LoVo (cell line): ENCODE measurements around the gene SNURF.
"Not testable (repeated sequence)": the region's sequence is repeated elsewhere in the genome, so short reads cannot be mapped to it uniquely, and the experiment has no call there.

ENCODE experiments used
- DNase-seq: peaks from one replicate; pipeline ENCODE4 v3.0.0-alpha.2; 2016; ENCODE audit warnings: low spot score

The SNURF gene, protein sequence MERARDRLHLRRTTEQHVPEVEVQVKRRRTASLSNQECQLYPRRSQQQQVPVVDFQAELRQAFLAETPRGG

DNA sequence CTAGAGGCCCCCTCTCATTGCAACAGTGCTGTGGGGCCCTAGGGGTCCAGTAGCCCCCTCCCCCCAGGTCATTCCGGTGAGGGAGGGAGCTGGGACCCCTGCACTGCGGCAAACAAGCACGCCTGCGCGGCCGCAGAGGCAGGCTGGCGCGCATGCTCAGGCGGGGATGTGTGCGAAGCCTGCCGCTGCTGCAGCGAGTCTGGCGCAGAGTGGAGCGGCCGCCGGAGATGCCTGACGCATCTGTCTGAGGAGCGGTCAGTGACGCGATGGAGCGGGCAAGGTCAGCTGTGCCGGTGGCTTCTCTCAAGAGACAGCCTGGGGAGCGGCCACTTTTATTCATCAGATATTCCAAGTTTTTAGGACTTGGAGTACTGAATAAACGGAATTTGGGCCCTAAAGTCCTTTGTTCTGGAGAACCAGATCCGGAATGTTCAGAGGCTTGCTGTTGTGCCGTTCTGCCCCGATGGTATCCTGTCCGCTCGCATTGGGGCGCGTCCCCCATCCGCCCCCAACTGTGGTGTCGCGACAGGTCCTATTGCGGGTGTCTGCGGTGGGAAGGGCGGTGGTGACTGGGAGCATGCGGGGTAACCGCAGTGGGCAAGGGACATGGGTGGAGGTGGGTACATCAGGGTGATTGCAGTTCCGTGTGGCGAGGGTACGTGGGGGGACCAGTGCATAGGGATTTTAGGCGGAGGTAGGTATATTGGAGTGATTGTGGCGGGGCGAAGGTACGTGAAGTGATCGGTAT is at the start of gene SNURF, which contains the start of gene SNRPN:
Gene SNURF (plus strand): TSS at position 205 of the 748 bp plus-strand sequence. CDS start 62 bp downstream, at position 267.
Gene SNRPN (plus strand): TSS at position 205 of the 748 bp plus-strand sequence. CDS start 19,467 bp downstream, outside the sequence.
- DNase-seq, result no peak

DNA sequence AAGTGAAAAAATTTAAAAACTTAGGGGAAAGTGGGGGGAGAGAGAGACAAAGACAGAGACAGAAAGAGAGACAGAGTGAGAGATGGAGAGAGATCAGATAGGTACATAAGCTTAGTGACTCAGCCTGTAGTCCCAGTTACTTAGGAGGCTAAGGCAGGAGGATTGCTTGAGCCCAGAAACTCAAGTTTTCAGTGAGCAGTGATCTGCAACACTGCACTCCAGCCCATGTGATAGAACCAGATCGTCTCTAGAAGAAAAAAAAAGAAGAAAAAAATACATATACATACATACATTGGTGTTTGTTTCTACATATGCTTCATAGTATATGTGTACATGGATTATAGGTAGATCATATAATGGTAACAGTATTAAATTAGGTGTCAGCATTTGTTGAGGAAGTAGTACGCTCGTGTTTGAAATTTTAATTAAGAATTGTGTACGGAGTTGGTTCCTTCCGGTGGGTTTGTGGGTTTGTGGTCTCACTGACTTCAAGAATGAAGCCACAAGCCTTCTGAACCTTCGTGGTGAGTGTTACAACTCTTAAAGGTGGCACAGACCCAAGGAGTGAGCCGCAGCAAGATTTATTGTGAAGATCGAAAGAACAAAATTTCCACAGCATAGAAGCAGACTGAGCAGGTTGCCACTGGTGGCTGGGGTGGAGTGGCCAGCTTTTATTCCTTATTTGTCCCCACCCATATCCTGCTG is 38.3 kb upstream of the SNURF start:
- DNase-seq, result no peak

DNA sequence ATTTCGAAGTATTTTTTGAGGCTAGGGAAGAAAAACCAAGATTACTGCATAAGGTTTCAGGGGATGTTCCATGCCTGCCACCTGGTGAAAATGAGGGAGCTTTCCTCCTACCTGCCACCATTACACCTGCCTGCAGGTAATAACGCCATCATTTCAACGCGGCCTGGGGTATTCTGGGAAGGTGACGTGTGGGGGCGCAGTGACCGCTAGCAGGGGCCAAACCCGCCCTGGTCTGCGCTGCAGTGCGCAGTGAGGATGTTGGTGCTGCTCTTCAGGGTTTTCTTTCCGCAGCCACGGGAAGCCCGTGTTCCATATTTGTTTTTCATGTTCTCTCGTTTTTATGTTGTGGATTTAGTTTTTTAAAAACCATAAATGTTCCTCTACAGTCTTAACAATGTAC is 37.4 kb upstream of the SNURF start:
- DNase-seq, result no peak

DNA sequence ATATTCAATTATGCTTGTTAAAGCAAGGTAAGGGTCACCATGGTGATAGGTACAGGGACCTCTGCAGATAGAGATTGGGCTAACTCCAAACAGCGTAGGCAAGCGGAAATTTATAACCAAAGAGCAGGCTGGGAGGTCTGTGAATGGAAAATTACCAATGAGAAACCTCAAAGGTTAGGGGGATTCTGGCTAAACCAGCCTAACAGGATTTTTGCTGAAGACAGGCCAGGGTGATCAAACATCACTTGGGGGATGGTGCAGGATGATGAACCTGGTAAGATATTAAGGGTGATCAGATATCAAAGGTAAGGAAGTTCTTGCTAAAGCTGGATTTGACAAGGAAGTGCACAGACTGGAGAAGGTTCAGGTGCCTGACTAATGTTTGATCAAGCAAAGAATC is 35.3 kb upstream of the SNURF start:
- no peak for DNase-seq

DNA sequence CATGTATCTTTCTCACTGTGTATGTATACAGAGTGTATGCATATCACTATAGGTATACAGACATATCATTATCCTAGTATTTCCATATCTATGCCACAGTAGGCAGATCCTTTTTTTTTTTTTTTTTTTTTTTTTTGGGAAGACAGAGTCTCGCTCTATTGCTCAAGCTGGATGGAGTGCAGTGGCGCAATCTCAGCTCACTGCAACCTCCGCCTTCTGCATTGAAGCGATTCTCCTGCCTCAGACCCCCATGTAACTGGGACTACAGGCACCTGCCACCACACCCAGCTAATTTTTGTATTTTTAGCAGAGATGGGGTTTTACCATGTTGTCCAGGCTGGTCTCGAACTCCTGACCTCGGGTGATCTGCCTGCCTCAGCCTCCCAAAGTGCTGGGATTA is 32.0 kb upstream of the SNURF start:
- not testable (repeated sequence) for DNase-seq

DNA sequence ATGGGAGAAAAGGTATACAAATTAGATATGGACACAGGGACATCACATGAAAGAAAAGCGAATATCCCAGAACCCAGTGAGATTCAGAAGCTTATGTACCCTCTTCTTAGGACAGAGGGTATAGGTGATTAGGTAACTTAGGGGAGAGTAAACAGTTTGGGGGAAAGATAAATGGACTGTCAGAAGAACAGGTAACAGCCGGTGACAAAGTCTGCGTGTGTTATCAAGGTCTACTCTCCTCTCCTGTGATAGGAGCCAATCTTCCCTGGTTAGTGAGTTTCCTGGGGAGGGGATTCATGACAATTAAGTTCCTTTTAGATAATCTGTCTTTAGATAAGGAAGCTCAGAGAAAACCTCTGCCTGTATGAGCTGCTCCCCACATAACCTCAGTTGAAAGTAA is 30.6 kb upstream of the SNURF start:
- DNase-seq, result no peak

DNA sequence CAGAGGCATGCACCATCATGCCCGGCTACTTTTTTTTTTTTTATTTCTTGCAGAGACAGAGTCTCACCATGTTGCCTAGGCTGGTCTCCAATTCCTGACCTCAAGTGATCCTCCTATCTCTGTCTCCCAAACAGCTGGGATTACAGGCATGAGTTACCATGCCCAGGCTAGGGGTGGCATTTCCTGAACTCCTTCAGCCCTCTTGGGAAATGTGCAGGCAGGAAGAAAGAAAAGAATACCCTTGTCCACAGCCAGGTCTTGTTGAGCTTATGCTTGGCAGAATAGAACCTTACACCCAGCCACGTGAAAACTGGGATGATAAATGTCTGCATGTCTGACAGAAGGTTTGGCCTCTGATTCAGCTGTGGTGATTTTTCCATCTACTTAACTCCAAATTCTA is 30.2 kb upstream of the SNURF start:
- DNase-seq, result no peak

DNA sequence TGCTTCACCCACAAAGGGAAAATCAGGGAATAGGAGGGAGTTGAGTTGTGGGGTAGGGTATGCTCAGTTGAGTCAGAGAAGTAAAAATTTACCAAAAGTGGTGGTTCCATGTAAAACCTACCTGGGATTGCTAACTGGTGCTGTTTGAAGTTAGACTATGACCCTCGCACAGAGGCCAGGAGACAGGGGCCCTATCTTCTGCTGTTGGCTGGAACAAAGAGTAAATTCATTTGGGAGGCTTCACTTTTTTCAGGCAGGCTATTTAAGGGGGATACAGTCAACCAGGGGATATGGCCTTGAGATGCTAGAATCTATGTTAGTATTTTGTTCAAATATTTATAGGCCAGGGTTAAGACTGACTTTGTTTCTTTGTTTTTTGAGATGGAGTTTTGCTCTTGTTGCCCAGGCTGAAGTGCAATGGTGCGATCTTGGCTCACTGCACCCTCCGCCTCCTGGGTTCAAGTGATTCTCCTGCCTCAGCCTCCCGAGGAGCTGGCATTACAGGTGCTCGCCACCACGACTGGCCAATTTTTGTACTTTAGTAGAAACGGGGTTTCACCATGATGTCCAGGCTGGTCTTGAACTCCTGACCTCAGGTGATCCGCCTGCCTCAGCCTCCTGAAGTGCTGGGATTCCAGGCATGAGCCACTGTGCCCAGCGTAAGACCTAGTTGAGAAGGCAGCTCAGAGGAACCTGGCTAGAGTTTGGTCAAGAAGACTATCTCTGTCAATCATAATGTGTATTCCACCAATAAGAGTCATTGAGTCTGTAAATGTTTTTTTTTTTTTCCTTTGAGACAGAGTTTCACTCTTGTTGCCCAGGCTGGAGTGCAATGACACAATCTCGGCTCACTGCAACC is 22.7 kb upstream of the SNURF start:
- not testable (repeated sequence) for DNase-seq

DNA sequence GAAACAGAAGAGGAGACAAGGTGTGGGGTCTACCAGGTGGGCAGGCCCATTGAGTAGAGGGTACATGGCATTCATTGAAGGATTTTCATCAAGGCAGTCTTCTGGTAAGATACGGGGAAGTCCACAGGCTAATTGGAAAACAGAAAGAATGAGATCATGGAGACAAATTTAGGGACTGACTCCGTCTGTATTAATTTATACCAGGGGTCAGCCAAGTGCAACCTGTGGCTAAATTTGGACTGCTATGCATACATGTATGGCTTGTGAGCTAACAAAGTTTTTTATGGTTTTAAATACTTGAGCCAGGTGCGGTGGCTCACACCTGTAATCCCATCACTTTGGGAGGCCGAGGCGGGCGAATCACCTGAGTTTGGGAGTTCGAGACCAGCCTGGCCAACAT is 21.1 kb upstream of the SNURF start:
- DNase-seq, result no peak

DNA sequence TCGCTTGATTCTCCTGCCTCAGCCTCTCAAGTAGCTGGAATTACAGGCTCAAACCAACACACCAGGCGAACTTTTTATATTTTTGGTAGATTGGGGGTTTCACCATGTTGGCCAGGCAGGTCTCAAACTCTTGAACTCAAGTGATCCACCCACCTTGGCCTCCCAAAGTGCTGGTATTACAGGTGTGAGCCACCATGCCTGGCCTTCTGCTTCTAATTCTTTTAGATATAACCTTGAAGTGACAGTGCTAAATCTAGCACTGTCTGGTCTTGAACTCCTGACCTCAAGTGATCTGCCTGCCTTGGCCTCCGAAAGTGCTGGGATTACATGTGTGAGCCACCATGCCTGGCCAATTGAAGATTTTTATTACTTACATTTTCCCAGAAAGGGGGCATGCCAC is 16.6 kb upstream of the SNURF start:
- DNase-seq, result not testable (repeated sequence)

DNA sequence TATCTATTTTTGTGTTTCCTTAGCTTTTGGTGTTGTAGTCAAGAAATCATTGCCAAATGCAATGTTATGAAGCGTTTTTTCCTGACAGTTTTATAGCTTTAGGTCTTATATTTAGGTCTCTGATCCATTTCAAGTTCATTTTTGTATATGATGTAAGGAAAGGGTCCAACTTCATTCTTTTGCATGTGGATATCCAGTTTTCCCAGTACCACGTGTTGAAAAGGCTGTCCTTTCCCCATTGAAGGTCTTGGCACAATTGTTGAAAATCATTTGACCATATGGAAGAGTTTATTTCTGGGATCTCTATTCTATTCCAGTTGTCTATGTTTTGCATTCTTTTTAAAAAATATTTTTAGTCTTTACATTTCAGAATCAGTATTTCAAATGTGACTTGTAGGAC is 14.6 kb upstream of the SNURF start:
- DNase-seq, result no peak

DNA sequence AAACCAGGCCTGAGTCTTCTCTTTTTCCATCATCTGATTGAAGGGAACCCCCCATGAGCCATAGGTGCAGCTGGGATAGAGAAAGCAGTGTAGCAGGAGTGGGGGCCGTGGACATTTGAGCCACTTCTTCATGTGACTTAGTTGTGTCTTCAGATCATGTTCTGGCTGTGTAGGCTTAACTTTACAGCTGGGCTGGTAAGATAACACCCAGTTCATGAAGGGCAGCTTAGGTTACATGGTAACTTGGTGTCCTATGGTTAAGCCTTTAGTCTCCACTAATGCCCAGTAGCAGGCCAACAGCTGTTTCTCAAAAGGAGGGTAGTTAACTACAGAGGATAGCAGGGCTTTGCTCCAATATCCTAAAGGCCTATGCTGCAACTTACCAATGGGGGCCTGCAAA is 11.4 kb upstream of the SNURF start:
- no peak for DNase-seq

DNA sequence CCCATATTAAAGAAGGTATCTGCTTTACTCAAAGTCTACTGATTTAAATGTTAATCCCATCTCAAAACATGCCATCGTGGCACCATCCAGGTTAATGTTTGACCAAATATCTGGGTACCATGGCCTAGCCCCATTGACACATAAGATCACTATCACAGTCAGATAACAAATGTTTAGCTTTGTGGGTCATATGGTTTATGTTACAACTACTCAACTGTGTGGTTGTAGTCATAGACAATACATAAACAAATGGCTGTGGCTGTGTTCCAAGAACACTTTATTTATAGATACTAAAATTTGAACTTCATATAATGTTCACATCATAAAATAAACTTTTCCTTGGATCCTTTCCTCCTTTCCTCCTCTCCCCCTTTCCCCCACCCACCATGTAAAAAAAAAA is 9.8 kb upstream of the SNURF start:
- DNase-seq, result no peak

DNA sequence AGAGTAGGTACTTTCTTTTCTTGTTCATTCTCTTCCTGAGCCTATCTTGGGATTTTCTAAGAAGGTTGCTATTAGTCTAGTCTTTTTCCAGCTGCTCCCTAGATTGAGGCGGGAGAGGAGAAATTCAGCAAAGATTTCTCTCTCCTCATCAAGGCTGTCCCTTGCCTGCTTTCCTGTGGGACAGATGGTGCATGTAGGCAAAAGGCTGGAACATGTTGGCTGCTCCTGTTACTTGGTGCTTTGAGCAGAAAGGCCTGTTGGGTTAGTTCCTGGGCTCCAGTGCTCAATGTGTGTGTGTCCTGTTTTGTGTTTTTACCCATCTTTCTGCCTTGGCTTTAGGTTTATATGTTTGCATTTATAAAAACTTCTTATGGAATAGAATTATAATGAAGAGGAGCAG is 9.1 kb upstream of the SNURF start:
- no peak for DNase-seq

DNA sequence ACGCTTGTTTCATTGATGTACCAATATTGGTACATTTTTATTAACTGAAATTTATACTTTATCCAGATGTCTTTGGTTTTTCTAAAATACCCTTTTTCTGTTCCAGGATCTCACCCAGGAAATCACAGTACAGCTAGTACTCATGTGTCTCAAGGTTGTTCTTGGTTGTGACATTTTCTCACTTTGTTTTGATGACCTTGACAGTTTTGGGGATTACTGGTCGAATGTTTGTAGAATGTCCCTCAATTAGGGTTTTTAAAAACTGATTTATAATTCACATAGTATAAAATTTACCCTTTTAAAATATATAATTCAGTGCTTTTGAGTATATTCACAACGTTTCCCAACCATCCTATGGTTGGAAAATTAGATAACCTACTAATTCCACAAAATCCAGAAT is 6.3 kb upstream of the SNURF start:
- no peak for DNase-seq

DNA sequence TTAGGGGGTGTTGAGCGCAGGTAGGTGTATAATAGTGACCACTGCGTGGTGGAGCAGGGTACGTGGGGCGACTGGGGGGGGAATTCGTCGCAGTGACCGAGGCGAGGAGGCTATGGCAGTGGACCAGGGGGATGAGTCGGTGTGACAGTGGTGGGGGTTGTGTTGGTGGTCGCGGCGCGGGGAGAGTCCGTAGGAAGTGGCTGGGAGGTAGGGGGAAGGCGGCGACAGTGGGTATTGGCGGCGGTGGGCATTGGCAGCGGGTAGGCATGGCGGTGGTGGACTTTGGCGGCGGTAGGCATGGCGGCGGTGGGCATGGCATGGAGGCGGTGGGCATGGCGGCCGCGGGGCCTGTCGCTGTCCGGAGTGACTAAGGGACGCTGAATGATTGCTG is 739 bp downstream of the SNURF start:
- DNase-seq, result no peak

DNA sequence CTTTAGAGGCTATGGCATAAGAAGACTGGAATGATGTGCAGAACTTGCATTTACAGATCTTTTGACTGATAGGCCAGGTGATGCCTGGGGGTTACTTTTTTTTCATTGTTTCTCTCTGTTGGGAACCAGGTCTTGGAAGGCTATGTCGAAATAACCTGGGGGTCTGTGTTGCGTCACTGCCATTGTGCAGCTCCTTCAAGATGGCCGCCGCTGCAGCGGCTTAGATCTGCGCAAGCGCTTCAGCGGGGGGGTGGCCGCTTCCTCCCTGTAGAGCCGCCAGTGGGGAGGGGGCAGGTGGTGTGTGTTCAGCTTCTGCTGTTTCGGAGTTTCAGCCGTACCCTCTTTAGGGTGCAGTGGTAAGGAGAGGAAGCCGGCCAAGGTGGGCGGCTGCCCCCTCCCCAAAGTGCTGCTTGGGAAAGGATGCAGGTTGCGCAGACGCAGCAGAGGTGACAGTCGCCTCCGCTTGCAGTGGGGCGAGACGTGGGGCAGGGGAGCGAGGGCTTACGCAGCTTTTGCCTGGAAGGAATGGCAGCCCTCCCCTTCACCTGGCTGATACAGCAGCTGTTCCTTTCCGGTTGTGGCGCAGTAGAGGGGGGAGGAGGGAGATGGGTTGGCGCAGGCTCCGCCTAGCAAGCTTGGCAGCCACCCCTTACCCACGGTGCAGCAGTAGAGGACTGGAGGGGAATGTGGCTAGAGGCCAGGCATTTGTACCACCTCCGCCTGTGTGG is 1.5 kb downstream of the SNURF start:
- DNase-seq, result no peak

DNA sequence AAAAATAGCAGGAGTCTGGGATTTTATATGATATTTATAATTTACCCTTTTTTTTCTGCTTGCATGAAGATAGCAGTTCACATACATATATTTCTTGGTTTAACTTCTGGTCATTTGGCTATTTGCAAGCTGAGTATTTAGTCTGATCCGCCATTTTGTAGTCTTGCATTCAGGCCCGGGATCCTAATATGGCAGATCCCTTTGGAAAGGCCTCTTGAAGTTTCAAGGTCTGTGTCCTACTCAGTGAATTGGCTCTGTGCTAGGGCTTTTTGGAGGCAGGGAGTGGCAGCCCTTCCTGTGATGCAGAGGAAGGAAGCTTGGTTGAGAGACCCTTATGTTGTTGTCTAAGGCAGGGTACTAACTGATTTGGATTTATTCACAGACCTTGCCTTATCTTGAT is 2.9 kb downstream of the SNURF start:
- no peak for DNase-seq

DNA sequence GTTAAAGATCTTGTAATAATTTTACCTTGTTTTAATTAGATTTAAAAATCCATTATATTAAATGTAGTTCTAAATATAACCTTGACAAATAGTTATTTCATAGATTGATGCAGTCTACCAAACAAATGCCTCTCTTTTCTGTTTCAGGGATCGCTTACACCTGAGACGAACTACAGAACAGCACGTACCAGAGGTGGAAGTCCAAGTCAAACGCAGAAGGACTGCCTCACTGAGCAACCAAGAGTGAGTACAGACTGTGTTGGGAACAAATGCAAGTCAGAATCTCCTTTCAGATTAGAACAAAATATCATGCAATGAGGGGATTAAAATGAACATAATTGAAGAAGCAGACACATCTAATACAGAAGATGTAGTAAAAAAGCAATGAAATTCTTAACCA is 7.2 kb downstream of the SNURF start:
- DNase-seq, result no peak

DNA sequence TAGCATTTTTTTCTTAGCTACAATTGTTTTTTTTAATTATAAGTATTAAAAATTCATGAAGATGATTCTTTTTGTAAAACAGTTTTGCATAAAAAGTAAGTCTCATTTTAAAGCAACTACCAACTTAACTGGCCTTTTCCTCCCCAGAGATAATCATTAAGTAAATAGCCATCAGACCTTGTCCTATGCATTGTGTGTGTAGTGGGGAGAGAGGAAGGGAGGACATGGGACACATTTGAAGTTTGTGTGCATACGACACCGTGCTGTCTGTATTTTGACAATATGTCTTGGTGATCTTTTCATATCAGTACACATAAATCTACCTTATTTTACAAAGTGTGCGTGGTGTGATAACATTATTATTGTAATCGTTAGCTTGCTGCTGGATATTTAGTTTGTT is 8.1 kb downstream of the SNURF start:
- no peak for DNase-seq

DNA sequence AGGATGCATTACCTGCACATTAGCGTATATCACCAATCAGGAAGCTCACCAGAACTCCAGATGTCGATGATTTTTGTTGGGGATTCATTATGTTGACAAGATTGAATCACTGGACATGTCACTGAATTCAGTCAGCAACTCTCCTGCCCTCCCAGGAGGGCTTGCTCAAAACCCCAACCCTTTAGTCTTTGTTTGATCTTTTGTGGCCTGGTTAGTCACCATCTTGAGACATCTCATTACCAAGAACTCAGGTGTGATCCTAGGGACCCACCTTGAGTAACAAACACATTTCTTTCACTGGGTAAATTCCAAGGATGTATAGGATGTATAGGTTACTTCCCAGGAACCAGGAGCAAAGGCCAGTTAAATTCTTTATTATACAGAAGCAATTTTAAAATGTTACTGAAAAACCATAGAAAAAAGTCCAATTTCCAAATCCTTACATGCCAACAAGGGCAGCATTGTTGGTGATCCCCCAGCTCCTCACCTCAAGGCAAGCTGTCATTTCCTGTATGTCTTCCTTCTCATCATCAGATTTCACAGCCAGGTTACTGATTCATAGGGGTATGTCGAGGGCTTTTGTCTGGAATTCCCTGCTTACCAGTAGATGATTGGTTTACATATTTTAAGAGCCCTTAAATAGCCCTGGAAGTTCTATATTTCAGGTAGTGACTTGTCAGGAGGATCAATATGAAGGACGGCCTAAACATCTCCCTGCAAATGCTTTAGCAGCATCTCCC is 11.7 kb downstream of the SNURF start:
- no peak for DNase-seq
